Activated CD8-positive, alpha-beta memory T cell treated with anti-CD3 and anti-CD28 coated beads, Interleukin-2, amount 50 U/mL, for 24 hours (primary cell): ENCODE measurements around the gene FAF1.

ENCODE experiments used
- DNase-seq: peaks from one replicate; pipeline ENCODE4 v3.0.0-alpha.2; 2020; ENCODE audit errors: extremely low read depth

The FAF1 gene

DNA sequence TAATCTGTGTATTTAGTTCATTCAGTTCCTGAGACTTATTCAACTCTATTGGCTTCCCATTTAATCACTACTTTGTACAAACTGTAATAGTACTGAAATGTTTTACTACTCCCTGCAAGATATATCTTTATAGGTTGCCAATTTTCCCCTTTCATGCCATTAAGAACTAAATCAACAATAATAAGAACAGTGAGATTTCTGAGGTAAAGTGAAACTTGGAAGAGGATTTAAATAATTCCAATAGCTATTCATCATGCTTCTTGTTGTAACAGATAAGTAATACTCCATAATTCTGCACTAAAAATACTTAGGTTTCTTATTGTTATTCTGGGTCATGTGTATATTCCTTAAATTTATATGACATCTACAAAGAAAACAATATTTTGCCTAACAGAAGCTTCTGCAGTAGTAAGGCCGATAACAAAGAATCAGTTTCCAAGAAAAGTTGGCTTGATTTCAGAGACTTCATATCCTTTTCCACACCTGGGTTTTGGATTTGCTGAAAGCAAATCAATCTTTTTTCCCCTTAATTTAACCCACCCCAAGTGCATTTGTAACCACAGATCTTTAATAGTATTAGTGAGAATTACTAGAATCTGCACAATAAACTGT, 258.3 kb downstream of the FAF1 start:
- no peak for DNase-seq

DNA sequence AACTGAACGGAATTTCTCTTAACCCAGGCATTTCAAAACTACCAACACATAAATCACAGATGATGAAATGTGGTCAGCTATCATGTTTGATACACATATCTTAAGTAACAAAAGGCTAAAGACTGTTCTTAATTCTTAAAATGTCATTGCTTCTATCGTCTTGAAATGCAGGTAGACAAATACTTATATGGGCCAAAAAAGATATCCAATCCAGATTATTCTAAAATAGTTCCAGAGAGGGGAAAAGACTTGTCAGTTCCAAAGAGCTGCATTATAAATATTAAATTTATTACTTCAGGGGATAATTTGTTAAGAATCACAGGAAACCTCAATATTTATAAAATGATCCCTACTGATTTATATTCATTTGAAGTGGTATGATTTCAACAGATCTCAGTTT, 259.4 kb downstream of the FAF1 start:
- DNase-seq = no peak

DNA sequence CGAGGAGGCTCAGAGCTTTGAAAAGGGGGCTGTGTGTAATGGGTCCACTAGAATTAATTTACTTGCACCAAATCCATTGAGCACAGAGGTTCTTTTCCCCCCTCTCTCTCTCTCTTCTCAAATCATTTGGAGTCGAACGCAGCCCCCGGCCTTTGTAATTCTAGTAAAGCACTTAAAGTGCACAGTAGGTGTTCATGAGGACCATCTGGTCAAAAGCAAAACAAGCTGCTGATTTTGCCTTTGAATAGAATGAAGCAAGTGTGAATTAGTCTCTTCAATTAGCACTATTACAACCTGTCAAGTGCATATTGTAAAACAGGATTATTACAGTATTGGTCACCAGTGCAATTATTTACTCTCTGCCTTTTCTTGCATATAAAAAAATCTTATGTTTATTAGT, 259.9 kb downstream of the FAF1 start:
- no peak for DNase-seq

- DNase-seq = no peak
These were observed 260.3 kb downstream of the FAF1 start for GRCh38 chr1:50699795-50700194.

- DNase-seq = no peak
These were observed 262.3 kb downstream of the FAF1 start for GRCh38 chr1:50697440-50698421.

GRCh38 chr1:50693829-50694228, 266.2 kb downstream of the FAF1 start:
- no peak for DNase-seq

GRCh38 chr1:50684185-50684584, 275.9 kb downstream of the FAF1 start:
- DNase-seq = no peak

DNA sequence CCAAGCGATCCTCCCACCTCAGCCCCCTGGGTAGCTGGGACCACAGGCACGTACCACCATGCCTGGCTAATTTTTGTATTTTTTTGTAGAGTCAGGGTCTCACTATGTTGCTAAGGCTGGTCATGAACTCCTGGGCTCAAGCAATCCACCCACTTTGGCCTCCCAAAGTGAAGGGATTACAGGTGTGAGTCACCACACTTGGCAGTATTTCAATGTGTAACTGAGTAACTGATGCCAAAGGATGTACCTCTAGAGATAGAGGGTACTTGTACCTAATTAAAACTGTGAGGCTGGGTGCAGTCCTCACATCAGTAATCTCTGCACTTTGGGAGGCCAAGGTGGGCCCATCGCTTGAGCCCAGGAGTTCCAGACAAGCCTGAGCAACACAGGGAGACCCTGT, 278.1 kb downstream of the FAF1 start:
- DNase-seq = no peak

- DNase-seq = no peak
These were observed 292.2 kb downstream of the FAF1 start for GRCh38 chr1:50667710-50668356.

GRCh38 chr1:50667272-50667671, 292.8 kb downstream of the FAF1 start:
- DNase-seq = no peak

- DNase-seq = no peak
These were observed 293.2 kb downstream of the FAF1 start for GRCh38 chr1:50666849-50667248.

DNA sequence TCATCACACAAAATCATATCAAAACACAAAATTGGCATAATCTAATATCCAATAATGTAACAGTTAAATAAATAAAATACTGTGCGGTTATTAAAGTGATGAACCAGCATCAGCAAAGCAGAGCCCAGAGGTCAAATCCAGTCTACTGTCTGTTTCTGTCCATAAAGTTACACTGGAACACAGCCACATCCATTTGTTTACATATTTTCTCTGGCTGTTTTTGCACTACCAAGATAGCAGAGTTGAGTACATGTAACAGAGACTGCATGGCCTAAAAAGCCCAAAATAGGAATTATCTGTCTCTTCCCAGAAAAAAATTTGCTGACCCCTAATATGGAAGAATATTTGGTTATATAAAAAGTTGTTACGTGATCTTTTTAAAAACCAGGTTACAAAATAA, 294.7 kb downstream of the FAF1 start:
- no peak for DNase-seq

DNA sequence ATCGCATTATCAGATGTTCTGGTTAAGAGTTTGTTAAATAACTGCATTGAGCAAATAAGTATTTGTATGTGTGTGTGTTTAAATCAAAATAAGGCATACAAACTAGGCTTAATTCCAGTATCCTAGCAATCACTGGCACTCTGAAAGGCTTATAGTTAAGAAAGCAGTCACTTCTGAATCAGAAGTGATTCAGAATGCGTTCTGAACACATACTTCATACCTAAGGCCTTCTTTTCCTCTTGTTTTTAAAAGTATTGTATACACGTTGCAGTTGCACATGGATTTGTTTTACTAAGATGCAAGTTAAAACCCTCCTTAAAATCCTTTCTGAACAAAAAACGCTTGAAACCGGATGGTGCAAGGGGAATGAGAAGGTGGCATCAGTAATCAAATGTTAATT, 298.4 kb downstream of the FAF1 start:
- no peak for DNase-seq

GRCh38 chr1:50659107-50659662, 300.9 kb downstream of the FAF1 start:
- DNase-seq = no peak

GRCh38 chr1:50658459-50659076, 301.5 kb downstream of the FAF1 start:
- DNase-seq = no peak

DNA sequence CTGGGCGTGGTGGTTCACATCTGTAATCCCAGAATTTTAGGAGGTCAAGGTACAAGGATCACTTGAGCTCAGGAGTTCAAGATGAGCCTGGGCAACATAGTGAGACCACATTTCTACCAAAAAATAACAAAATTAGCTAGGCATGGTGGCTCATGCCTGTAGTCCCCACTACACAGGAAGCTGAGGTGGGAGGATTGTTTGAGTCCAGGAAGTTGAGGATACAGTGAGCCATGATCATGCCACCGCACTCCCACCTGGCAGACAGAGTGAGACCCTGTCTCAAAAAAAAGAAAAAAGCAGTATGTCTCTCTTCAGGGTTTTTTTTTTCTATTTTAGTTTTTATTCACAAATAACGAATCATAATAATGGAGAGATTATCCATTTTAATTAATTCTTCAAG, 303.1 kb downstream of the FAF1 start:
- DNase-seq = no peak

DNA sequence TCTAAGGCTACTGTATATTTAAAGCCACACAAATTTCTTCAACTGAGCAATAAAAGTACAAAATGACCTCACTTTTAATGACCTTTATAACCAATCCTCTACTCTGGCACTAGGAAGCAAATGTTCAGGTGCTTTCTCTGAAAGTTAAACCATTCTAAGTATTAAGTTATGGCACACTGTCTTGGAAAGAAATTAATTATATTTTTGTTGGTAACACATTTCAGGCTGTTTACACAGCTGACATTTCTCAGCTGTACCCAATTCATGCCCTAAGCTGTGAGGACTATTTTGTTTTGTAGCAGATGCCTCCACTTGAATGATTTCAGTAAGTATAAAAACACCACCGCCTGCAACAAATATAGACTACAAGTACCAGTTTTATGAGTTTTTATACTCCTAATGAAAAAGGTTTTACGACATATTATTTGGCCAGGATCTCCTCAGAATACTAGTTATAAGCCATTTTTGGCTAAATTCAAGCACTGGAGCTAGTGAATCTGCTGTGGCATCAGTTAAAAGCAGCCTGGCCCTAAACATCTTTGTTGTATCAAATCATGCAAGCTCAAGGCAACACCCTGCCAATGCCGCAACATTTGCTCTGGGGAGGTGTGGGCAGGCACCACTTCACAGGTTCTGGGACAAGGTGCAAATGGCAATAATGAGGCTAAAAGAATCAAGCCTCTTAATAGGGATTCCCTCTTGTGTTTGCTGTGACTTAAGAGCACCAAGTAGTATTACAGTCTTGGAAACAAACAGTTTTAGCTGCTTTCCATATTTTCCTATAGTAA, 308.4 kb downstream of the FAF1 start:
- DNase-seq = no peak

GRCh38 chr1:50646526-50646925, 313.5 kb downstream of the FAF1 start:
- DNase-seq = no peak

DNA sequence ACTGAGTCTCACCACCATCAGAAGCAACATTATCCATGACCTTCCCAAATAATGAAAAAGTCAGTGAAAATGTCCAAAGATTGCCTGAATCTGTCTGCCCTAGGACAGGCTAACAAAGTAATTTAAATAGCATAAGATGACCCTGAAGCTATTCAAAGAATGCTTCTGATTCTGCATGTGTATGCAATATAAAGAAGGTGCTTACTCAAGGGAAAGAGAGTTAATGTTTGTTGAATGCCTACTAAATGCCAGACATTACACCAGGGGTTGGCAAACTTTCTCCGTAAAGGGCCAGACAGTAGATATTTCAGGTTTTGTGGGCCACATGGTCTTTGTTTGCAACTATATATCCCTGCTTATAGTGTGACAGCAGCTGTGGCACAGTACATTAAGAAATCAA, 314.9 kb downstream of the FAF1 start:
- DNase-seq = no peak

GRCh38 chr1:50644447-50645105, 315.5 kb downstream of the FAF1 start:
- DNase-seq = no peak

GRCh38 chr1:50637460-50637859, 322.6 kb downstream of the FAF1 start:
- DNase-seq = no peak
